HG02884 (cell line): Measurements from ENCODE around the gene TYR.
"Not testable (repeated sequence)": the region's sequence is repeated elsewhere in the genome, so short reads cannot be mapped to it uniquely, and the experiment has no call there.

Experiments used
- ATAC-seq: cut with Tn5 transposase; IDR thresholded peaks from one replicate; pipeline ENCODE4 v1.9.1; 2021; ENCODE audit warnings: mild to moderate bottlenecking, moderate library complexity; ENCODE audit not compliant: unreplicated experiment

Gene TYR

DNA sequence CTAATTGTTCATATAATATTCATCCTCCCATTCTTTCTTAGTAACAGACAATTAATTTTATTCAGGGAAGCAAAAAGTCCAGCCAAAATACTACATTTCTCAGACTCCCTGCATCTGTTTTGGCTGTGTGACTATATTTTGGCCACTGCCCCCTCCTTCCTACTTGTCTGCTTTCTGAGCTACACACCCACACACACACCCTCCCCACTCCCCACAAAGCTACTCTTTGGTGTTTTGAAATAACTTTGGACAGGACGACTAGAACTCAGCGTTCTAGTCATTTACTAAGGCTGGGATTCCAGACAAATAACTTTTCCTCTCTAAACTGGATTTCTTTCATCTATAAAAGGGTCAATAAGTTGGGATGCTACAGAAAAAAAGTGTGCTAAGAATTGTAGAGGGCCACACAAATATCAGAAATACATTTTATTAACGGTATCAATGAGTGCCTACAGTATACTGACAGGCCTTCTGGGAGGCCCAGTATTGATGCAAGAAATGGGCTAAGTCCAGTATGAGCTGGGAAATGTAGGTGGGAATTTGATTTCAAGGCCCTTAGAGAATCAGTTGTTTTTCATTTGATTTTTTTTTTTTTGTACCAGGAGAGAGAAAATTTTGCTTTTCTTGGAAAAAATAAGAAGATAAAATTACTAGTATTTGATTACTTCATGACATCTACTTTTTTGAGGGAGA is 165.4 kb downstream of the TYR start:
- not testable (repeated sequence) for ATAC-seq
